OCI-LY7 (cell line): Measurements from ENCODE around the gene FIS1.

Experiments used
- CTCF ChIP-seq: fragments of 200-600 bp; sonication (generic); conservative IDR thresholded peaks from 2 replicates; pipeline ENCODE4 v1.5.1; 2014; ENCODE audit warnings: mild to moderate bottlenecking, antibody characterized with exemption, low read length, moderate library complexity, mixed read lengths
- EZH2phosphoT487 ChIP-seq: fragments of 200-600 bp; sonication (generic); IDR thresholded peaks from 2 replicates; pipeline ENCODE4 v1.6.1; 2018; ENCODE audit warnings: low read depth, borderline replicate concordance, mild to moderate bottlenecking, mixed run types, antibody characterized with exemption, low read length, moderate library complexity, mixed read lengths

- no peak for TF ChIP-seq CTCF
- TF ChIP-seq EZH2phosphoT487 = no peak
Observed at GRCh38 chr7:101200862-101201599, 43.9 kb downstream of the FIS1 start, which contains the start of gene MOGAT3.
